ENCODE data around the gene ERC2.

Gene ERC2

GRCh38 chr3:55491296-55491816 is 976.9 kb downstream of the ERC2 start (continued):
- TF ChIP-seq ZNF555 (tag by site-specific recombination; conservative IDR thresholded peaks at IDR 0.05) (no peak), TSHZ1 (tag by site-specific recombination; IDR thresholded peaks at IDR 0.05; ENCODE audit: borderline replicate concordance) (peak; percentile 71; the same call in 1 of the 2 replicates), KLF7 (tag by site-specific recombination; IDR thresholded peaks at IDR 0.05; ENCODE audit: borderline replicate concordance) (peak; percentile 85; the same call in 1 of the 2 replicates), ZNF658 (tag by site-specific recombination; IDR thresholded peaks at IDR 0.05) (no peak), ZNF692 (tag by site-specific recombination; IDR thresholded peaks at IDR 0.05) (peak; percentile 49), ATF2 (tag by site-specific recombination; IDR thresholded peaks at IDR 0.05; ENCODE audit: low read depth) (no peak), ZNF48 (tag by site-specific recombination; IDR thresholded peaks at IDR 0.05) (no peak), KLF1 (tag by site-specific recombination; IDR thresholded peaks at IDR 0.05) (no peak), ZNF600 (tag by site-specific recombination; IDR thresholded peaks at IDR 0.05) (peak; percentile 49; the same call in 1 of the 2 replicates), ZNF16 (tag by site-specific recombination; IDR thresholded peaks at IDR 0.05; ENCODE audit: low read depth) (no peak), KLF10 (tag by site-specific recombination; IDR thresholded peaks at IDR 0.05) (peak; percentile 87), ZNF629 (tag by site-specific recombination; IDR thresholded peaks at IDR 0.05) (peak; percentile 69), ZNF701 (tag by site-specific recombination; IDR thresholded peaks at IDR 0.05) (no peak), SP2 (tag by site-specific recombination; IDR thresholded peaks at IDR 0.05) (peak; percentile 20), ZNF785 (tag by site-specific recombination; IDR thresholded peaks at IDR 0.05) (no peak), ZXDB (tag by site-specific recombination; IDR thresholded peaks at IDR 0.05) (peak; percentile 67; the same call in 1 of the 2 replicates), HOXA7 (CRISPR knock-in tag; IDR thresholded peaks at IDR 0.05; ENCODE audit: borderline replicate concordance) (no peak), ZNF558 (tag by site-specific recombination; IDR thresholded peaks at IDR 0.05) (0 out of 2 replicates have a peak, but pooled peaks have one; percentile 54), ZNF513 (tag by site-specific recombination; IDR thresholded peaks at IDR 0.05) (no peak), ZNF398 (tag by site-specific recombination; IDR thresholded peaks at IDR 0.05) (peak; percentile 76), ZNF10 (tag by site-specific recombination; IDR thresholded peaks at IDR 0.05) (no peak), ZSCAN16 (tag by site-specific recombination; IDR thresholded peaks at IDR 0.05) (peak; percentile 32; the same call in 1 of the 2 replicates), ZBTB6 (tag by site-specific recombination; IDR thresholded peaks at IDR 0.05) (peak; percentile 82), ZNF112 (tag by site-specific recombination; IDR thresholded peaks at IDR 0.05) (no peak), ZBTB17 (tag by site-specific recombination; IDR thresholded peaks at IDR 0.05) (peak; percentile 93), ZNF280D (tag by site-specific recombination; IDR thresholded peaks at IDR 0.05) (no peak)

Data from HEK293 (cell line).